SH-SY5Y (cell line): ENCODE results near the gene HORMAD2.

ENCODE experiments used
- GATA2 ChIP-seq: IDR thresholded peaks from 2 replicates; pipeline ENCODE4 v1.6.1; 2011; ENCODE audit warnings: mild to moderate bottlenecking, low read depth, low read length
- GATA3 ChIP-seq: IDR thresholded peaks from 2 replicates; pipeline ENCODE4 v1.6.1; 2011; ENCODE audit warnings: low read depth, mild to moderate bottlenecking, low read length, moderate library complexity

DNA sequence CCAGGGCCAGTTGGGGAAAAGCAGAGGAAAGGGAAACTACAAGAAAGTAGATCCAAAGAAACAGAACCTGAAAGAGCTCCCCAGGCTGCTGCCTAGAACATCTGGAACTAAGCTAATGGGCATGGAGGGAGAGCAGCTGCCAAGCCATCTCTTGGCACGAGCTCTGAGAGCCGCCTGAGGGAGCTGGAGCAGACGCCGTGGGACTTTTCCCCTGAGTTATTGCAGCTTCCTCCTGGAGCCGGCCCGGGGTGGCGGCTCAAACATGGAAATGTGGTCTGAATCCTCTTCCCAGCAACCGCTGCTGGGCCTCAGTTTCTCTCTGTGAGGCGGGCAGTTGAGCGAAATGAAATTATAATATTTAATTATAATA lies 124.5 kb downstream of the HORMAD2 start:
- TF ChIP-seq GATA2 (no peak), GATA3 (no peak)
